ENCODE measurements around the gene COL19A1. TPM values are rescaled to one million over a fixed set of nuclear protein-coding genes. Genes with fewer than 3 reads are reported as not detected.

Gene COL19A1
- total and polyA plus RNA-seq, 3 donors from 2014 or later = 0.30 to 2.5 (median 1.4) TPM

GRCh38 chr6:70216767-70217166, 350.4 kb downstream of the COL19A1 start:
- H3K4me3 ChIP-seq = no peak overlapping the region
- TF ChIP-seq POLR2A (IDR thresholded peaks at IDR 0.05) (no peak), CTCF (IDR thresholded peaks at IDR 0.05) (no peak)
- H3K9me3 ChIP-seq = no peaks in the 10 kb centered on the region
- intact Hi-C loops (cut with DNase I; ENCODE audit: low total_unique reads) = no loop called here
- no peaks in the 10 kb centered on the region for H3K36me3 ChIP-seq (ENCODE audit: low read depth, missing control alignments)
- WGBS, 2 donors = 86 to 88% methylated on average over 2 to 8 of the region's 8 CpGs
- no peak overlapping the region for H3K27ac ChIP-seq
- no peaks in the 10 kb centered on the region for H3K27me3 ChIP-seq
- no peaks in the 10 kb centered on the region for H3K4me1 ChIP-seq
- DNase-seq = no peak

GRCh38 chr6:70219943-70220613, 353.7 kb downstream of the COL19A1 start:
- Histone ChIP-seq H3K4me1 (no peaks in the 10 kb centered on the region), H3K4me3 (no peak overlapping the region), H3K36me3 (ENCODE audit: low read depth, missing control alignments) (no peaks in the 10 kb centered on the region), H3K27me3 (no peaks in the 10 kb centered on the region), H3K9me3 (no peaks in the 10 kb centered on the region), H3K27ac (no peak overlapping the region)
- no peak for DNase-seq
- intact Hi-C loops (cut with DNase I; ENCODE audit: low total_unique reads) = no loop called here
- TF ChIP-seq POLR2A (IDR thresholded peaks at IDR 0.05) (no peak), CTCF (IDR thresholded peaks at IDR 0.05) (no peak)
- WGBS, 2 donors = 65 to 89% methylated on average over 1 of the region's 1 CpG

- intact Hi-C loops (cut with DNase I; ENCODE audit: low total_unique reads) = no loop called here
- H3K4me3 ChIP-seq = no peak overlapping the region
- H3K27ac ChIP-seq = no peak overlapping the region
- TF ChIP-seq CTCF (IDR thresholded peaks at IDR 0.05) (peak; percentile 40 to 90 (median 44)), POLR2A (IDR thresholded peaks at IDR 0.05) (no peak)
- DNase-seq = no peak
- H3K4me1 ChIP-seq = no peaks in the 10 kb centered on the region
- no peaks in the 10 kb centered on the region for H3K36me3 ChIP-seq (ENCODE audit: low read depth, missing control alignments)
- 31 to 34% methylated on average over 4 of the region's 4 CpGs for WGBS, 2 donors
- H3K9me3 ChIP-seq = no peaks in the 10 kb centered on the region
- no peaks in the 10 kb centered on the region for H3K27me3 ChIP-seq
Observed at GRCh38 chr6:70221025-70221714, 354.8 kb downstream of the COL19A1 start.

GRCh38 chr6:70221715-70222438, 355.5 kb downstream of the COL19A1 start:
- no peak for DNase-seq
- H3K27me3 ChIP-seq = no peaks in the 10 kb centered on the region
- TF ChIP-seq POLR2A (IDR thresholded peaks at IDR 0.05) = no peak
- no peak for TF ChIP-seq CTCF (IDR thresholded peaks at IDR 0.05)
- H3K36me3 ChIP-seq (ENCODE audit: low read depth, missing control alignments) = no peaks in the 10 kb centered on the region
- no peaks in the 10 kb centered on the region for H3K4me1 ChIP-seq
- intact Hi-C loops (cut with DNase I; ENCODE audit: low total_unique reads) = no loop called here
- H3K9me3 ChIP-seq = no peaks in the 10 kb centered on the region
- no peak overlapping the region for H3K4me3 ChIP-seq
- H3K27ac ChIP-seq = no peak overlapping the region
- 70 to 87% methylated on average over 6 of the region's 6 CpGs for WGBS, 2 donors
